Urinary bladder (tissue), 4 donors: ENCODE results near the gene SLC37A2. TPM values are rescaled to one million over a fixed set of nuclear protein-coding genes. Genes with fewer than 3 reads are reported as not detected.

Experiments used
- DNase-seq: peaks from one replicate; pipeline ENCODE4 v3.0.0-alpha.2; 2015; ENCODE audit errors: extremely low spot score
- H3K27ac ChIP-seq: one replicate; pipeline ENCODE4 v1.5.1; 2013; ENCODE audit warnings: low read depth, mild to moderate bottlenecking, moderate library complexity
- H3K36me3 ChIP-seq: one replicate; pipeline ENCODE4 v1.6.1; 2013; ENCODE audit warnings: mild to moderate bottlenecking, moderate library complexity; ENCODE audit not compliant: insufficient read depth
- H3K4me1 ChIP-seq: one replicate; pipeline ENCODE4 v1.6.1; 2013; ENCODE audit warnings: mild to moderate bottlenecking, moderate library complexity; ENCODE audit not compliant: insufficient read depth
- H3K4me3 ChIP-seq: one replicate; pipeline ENCODE4 v1.5.1; 2013; ENCODE audit warnings: low read depth, low read length
- WGBS: extraction: QIAGEN DNeasy Blood & Tissue Kit; methylation state at CpG from one replicate; pipeline ENCODE4 v1.1.7; 2013; 5-methylcytosine and 5-hydroxymethylcytosine counted together
- polyA plus RNA-seq: library from polyadenylated mRNA; stranded (reverse); fragments of 200-250 nt; gene quantifications from one replicate; pipeline ENCODE4 v1.2.3, GENCODE V29; 2013
- total RNA-seq: library from RNA; depleted of rRNA; stranded (reverse); fragments of >200 nt; gene quantifications from one replicate; pipeline ENCODE4 v1.2.3, GENCODE V29; 2014
- donor health status: healthy with polysubstance abuse.
- donor health status: healthy.

The SLC37A2 gene
- total and polyA plus RNA-seq, 2 donors, result 7.7 to 9.0 TPM

GRCh38 chr11:125074511-125075241 is 11.6 kb downstream of the SLC37A2 start:
- no peak for DNase-seq
- H3K4me1 ChIP-seq, result no peaks in the 10 kb centered on the region
- H3K36me3 ChIP-seq, result no peaks in the 10 kb centered on the region
- WGBS, result 82% methylated on average over 11 of the region's 11 CpGs
- H3K27ac ChIP-seq, result no peak overlapping the region
- H3K4me3 ChIP-seq, result no peak overlapping the region

- Histone ChIP-seq H3K36me3 (no peaks in the 10 kb centered on the region), H3K27ac (no peak overlapping the region), H3K4me3 (no peak overlapping the region), H3K4me1 (no peaks in the 10 kb centered on the region)
- 84% methylated on average over 7 of the region's 7 CpGs for WGBS
- DNase-seq, result no peak
These were observed 12.1 kb downstream of the SLC37A2 start for GRCh38 chr11:125075242-125075625.

GRCh38 chr11:125075900-125076317 is 12.8 kb downstream of the SLC37A2 start:
- WGBS, result 72% methylated on average over 11 of the region's 11 CpGs
- no peaks in the 10 kb centered on the region for H3K36me3 ChIP-seq
- no peak for DNase-seq
- no peak overlapping the region for H3K27ac ChIP-seq
- no peaks in the 10 kb centered on the region for H3K4me1 ChIP-seq
- no peak overlapping the region for H3K4me3 ChIP-seq

GRCh38 chr11:125076378-125076945 is 13.4 kb downstream of the SLC37A2 start:
- Histone ChIP-seq H3K36me3 (no peaks in the 10 kb centered on the region), H3K4me1 (no peaks in the 10 kb centered on the region), H3K4me3 (no peak overlapping the region), H3K27ac (no peak overlapping the region)
- 78% methylated on average over 14 of the region's 14 CpGs for WGBS
- DNase-seq, result no peak

- 96% methylated on average over 11 of the region's 11 CpGs for WGBS
- H3K36me3 ChIP-seq, result no peaks in the 10 kb centered on the region
These were observed 14.9 kb downstream of the SLC37A2 start for GRCh38 chr11:125078016-125078415.

GRCh38 chr11:125078516-125079140 is 15.5 kb downstream of the SLC37A2 start:
- WGBS, result 91% methylated on average over 14 of the region's 14 CpGs
- H3K4me1 ChIP-seq, result no peaks in the 10 kb centered on the region
- no peak overlapping the region for H3K27ac ChIP-seq
- H3K36me3 ChIP-seq, result no peaks in the 10 kb centered on the region
- H3K4me3 ChIP-seq, result no peak overlapping the region
- no peak for DNase-seq

More at GRCh38 chr11:125078016-125078415, 14.9 kb downstream of the SLC37A2 start:
- DNase-seq, result no peak
- H3K4me3 ChIP-seq, result no peak overlapping the region
- H3K4me1 ChIP-seq, result no peaks in the 10 kb centered on the region
- H3K27ac ChIP-seq, result no peak overlapping the region

GRCh38 chr11:125079151-125079877 is 16.2 kb downstream of the SLC37A2 start:
- 84% methylated on average over 18 of the region's 18 CpGs for WGBS
- Histone ChIP-seq H3K27ac (no peak overlapping the region), H3K36me3 (no peaks in the 10 kb centered on the region), H3K4me1 (no peaks in the 10 kb centered on the region), H3K4me3 (no peak overlapping the region)
- DNase-seq, result no peak

GRCh38 chr11:125079878-125080530 is 16.9 kb downstream of the SLC37A2 start:
- Histone ChIP-seq H3K4me1 (no peaks in the 10 kb centered on the region), H3K27ac (no peak overlapping the region), H3K36me3 (no peaks in the 10 kb centered on the region), H3K4me3 (no peak overlapping the region)
- DNase-seq, result no peak
- 86% methylated on average over 12 of the region's 12 CpGs for WGBS

GRCh38 chr11:125080531-125080911 is 17.4 kb downstream of the SLC37A2 start:
- H3K4me3 ChIP-seq, result no peak overlapping the region
- 89% methylated on average over 12 of the region's 12 CpGs for WGBS
- no peak for DNase-seq
- no peaks in the 10 kb centered on the region for H3K4me1 ChIP-seq
- H3K27ac ChIP-seq, result no peak overlapping the region
- H3K36me3 ChIP-seq, result no peaks in the 10 kb centered on the region

GRCh38 chr11:125081098-125081798 is 18.1 kb downstream of the SLC37A2 start:
- Histone ChIP-seq H3K27ac (no peak overlapping the region), H3K36me3 (no peaks in the 10 kb centered on the region), H3K4me3 (no peak overlapping the region), H3K4me1 (no peaks in the 10 kb centered on the region)
- 70% methylated on average over 14 of the region's 14 CpGs for WGBS
- no peak for DNase-seq

- DNase-seq, result no peak
- WGBS, result 90% methylated on average over 5 of the region's 5 CpGs
- H3K4me1 ChIP-seq, result no peaks in the 10 kb centered on the region
- no peaks in the 10 kb centered on the region for H3K36me3 ChIP-seq
- peak overlapping the region; percentile 66 for H3K27ac ChIP-seq
- H3K4me3 ChIP-seq, result no peak overlapping the region
These were observed 18.9 kb downstream of the SLC37A2 start for GRCh38 chr11:125082040-125082439.

- 71% methylated on average over 10 of the region's 10 CpGs for WGBS
- H3K27ac ChIP-seq, result peak overlapping the region; percentile 66
- H3K4me3 ChIP-seq, result no peak overlapping the region
- peak; percentile 51 for DNase-seq
- H3K4me1 ChIP-seq, result no peaks in the 10 kb centered on the region
- no peaks in the 10 kb centered on the region for H3K36me3 ChIP-seq
These were observed 19.7 kb downstream of the SLC37A2 start for GRCh38 chr11:125082611-125083311.
